HG03520 (cell line): ENCODE results near the gene KMT2C.
"Not testable (repeated sequence)": the region's sequence is repeated elsewhere in the genome, so short reads cannot be mapped to it uniquely, and the experiment has no call there.

Experiments
- ATAC-seq: cut with Tn5 transposase; IDR thresholded peaks from one replicate; pipeline ENCODE4 v1.9.1; 2021; ENCODE audit warnings: mild to moderate bottlenecking, moderate library complexity; ENCODE audit not compliant: unreplicated experiment

KMT2C gene

GRCh38 chr7:152365982-152366603, 69.7 kb downstream of the KMT2C start:
- ATAC-seq: no peak

GRCh38 chr7:152363798-152364197, 72.0 kb downstream of the KMT2C start:
- ATAC-seq: no peak

- ATAC-seq: no peak
These were observed 73.5 kb downstream of the KMT2C start for GRCh38 chr7:152362128-152362926.

- no peak for ATAC-seq
These were observed 80.2 kb downstream of the KMT2C start for GRCh38 chr7:152355474-152356057.

- no peak for ATAC-seq
These were observed 81.7 kb downstream of the KMT2C start for GRCh38 chr7:152354061-152354460.

- not testable (repeated sequence) for ATAC-seq
These were observed 82.5 kb downstream of the KMT2C start for GRCh38 chr7:152353281-152353680.

- not testable (repeated sequence) for ATAC-seq
These were observed 84.1 kb downstream of the KMT2C start for GRCh38 chr7:152351747-152352146.

GRCh38 chr7:152351168-152351567, 84.6 kb downstream of the KMT2C start:
- no peak for ATAC-seq

- ATAC-seq: no peak
These were observed 87.9 kb downstream of the KMT2C start for GRCh38 chr7:152347888-152348287.

- ATAC-seq: no peak
These were observed 91.5 kb downstream of the KMT2C start for GRCh38 chr7:152344253-152344652.

- no peak for ATAC-seq
These were observed 93.0 kb downstream of the KMT2C start for GRCh38 chr7:152342796-152343195.

GRCh38 chr7:152341914-152342236, 93.9 kb downstream of the KMT2C start:
- no peak for ATAC-seq

- peak; percentile 58 for ATAC-seq
These were observed 94.5 kb downstream of the KMT2C start for GRCh38 chr7:152341039-152341913.

GRCh38 chr7:152340161-152340560, 95.6 kb downstream of the KMT2C start:
- ATAC-seq: no peak

GRCh38 chr7:152338561-152338960, 97.2 kb downstream of the KMT2C start:
- ATAC-seq: no peak

- ATAC-seq: no peak
These were observed 98.9 kb downstream of the KMT2C start for GRCh38 chr7:152336754-152337368.

- ATAC-seq: no peak
These were observed 99.8 kb downstream of the KMT2C start for GRCh38 chr7:152335900-152336571.

GRCh38 chr7:152333134-152333533, 102.7 kb downstream of the KMT2C start:
- no peak for ATAC-seq

- no peak for ATAC-seq
These were observed 105.0 kb downstream of the KMT2C start for GRCh38 chr7:152330827-152331226.

GRCh38 chr7:152329469-152329868, 106.3 kb downstream of the KMT2C start:
- ATAC-seq: no peak
